ENCODE measurements around the gene BMPR1A.

DNA sequence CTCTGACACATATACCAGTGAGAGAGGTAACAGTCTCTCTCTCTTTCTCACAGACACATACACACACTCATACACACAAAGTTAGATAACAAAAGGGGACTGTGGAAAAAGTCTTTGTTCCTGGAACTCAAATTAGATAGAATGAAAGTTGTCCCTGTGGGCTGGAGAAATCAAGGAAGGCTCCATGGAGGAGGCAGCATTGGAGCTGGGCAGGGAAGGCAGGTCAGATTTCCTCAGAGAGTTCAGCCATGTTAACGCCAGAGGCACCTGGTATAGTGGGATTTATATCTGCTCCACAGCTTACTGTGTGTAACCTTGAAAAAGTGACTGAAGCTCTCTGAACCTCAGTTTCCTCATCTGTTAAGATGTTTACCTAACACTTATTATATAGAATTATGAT, 49.4 kb upstream of the BMPR1A start:
- TF ChIP-seq POLR2A (IDR thresholded peaks at IDR 0.05) (no peak), POLR2AphosphoS5 (IDR thresholded peaks at IDR 0.05) (no peak)
- TF ChIP-seq, protein P1, sequence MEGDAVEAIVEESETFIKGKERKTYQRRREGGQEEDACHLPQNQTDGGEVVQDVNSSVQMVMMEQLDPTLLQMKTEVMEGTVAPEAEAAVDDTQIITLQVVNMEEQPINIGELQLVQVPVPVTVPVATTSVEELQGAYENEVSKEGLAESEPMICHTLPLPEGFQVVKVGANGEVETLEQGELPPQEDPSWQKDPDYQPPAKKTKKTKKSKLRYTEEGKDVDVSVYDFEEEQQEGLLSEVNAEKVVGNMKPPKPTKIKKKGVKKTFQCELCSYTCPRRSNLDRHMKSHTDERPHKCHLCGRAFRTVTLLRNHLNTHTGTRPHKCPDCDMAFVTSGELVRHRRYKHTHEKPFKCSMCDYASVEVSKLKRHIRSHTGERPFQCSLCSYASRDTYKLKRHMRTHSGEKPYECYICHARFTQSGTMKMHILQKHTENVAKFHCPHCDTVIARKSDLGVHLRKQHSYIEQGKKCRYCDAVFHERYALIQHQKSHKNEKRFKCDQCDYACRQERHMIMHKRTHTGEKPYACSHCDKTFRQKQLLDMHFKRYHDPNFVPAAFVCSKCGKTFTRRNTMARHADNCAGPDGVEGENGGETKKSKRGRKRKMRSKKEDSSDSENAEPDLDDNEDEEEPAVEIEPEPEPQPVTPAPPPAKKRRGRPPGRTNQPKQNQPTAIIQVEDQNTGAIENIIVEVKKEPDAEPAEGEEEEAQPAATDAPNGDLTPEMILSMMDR (IDR thresholded peaks at IDR 0.05) = no peak
